Activated CD8-positive, alpha-beta T cell treated with anti-CD3 and anti-CD28 coated beads for 36 hours (primary cell): ENCODE measurements around the gene CD300E. TPM values are rescaled to one million over a fixed set of nuclear protein-coding genes. Genes with fewer than 3 reads are reported as not detected.
A peak's percentile ranks its signal among the peaks of the same experiment; 100 is the strongest.

Experiments
- ATAC-seq: fragments of 200-7000 bp; cut with Tn5 transposase; one replicate; pipeline ENCODE4 v1.10.0; 2021; ENCODE audit warnings: mild to moderate bottlenecking, moderate library complexity
- CTCF ChIA-PET: fragments of 350-600 bp; sonication (Branson Sonifier 250); formaldehyde crosslinking; loops from one replicate; lab custom pipeline; 2021; ENCODE audit warnings: antibody characterized with exemption; lab: Charles Lee
- POLR2A ChIA-PET: fragments of 350-600 bp; sonication (Branson Sonifier 250); formaldehyde crosslinking; loops from one replicate; lab custom pipeline; 2021; ENCODE audit warnings: antibody characterized with exemption; lab: Charles Lee
- DNase-seq: peaks from one replicate; pipeline ENCODE4 v3.0.0-alpha.2; 2020
- H3K27ac Mint-ChIP-seq: one replicate; pipeline ENCODE4 v1.8.0; 2021; ENCODE audit warnings: mild to moderate bottlenecking, mixed read lengths
- H3K27me3 Mint-ChIP-seq: one replicate; pipeline ENCODE4 v1.8.0; 2021; ENCODE audit warnings: mixed read lengths
- H3K36me3 Mint-ChIP-seq: one replicate; pipeline ENCODE4 v1.8.0; 2021; ENCODE audit warnings: low read depth, mixed read lengths
- H3K4me1 Mint-ChIP-seq: one replicate; pipeline ENCODE4 v1.8.0; 2021; ENCODE audit warnings: low read depth, mixed read lengths
- H3K4me3 Mint-ChIP-seq: one replicate; pipeline ENCODE4 v1.8.0; 2021; ENCODE audit warnings: mild to moderate bottlenecking, moderate library complexity, mixed read lengths
- H3K9me3 Mint-ChIP-seq: one replicate; pipeline ENCODE4 v1.8.0; 2021; ENCODE audit warnings: mixed read lengths
- CTCF ChIP-seq: fragments of 200-600 bp; IDR thresholded peaks from one replicate; pipeline ENCODE4 v1.8.0; 2022; ENCODE audit warnings: antibody characterized with exemption, mild to moderate bottlenecking
- intact Hi-C: fragments of 100-400 bp; cut with micrococcal nuclease; formaldehyde crosslinking; loops from one replicate; pipeline ENCODE4 v1.10.0; 2022
- total RNA-seq, 2 experiments: library from RNA; stranded (reverse); gene quantifications; one replicate each; pipeline ENCODE4 v1.2.3, GENCODE V29; 2021

The CD300E gene
- total RNA-seq, 2 experiments from 2014 or later: not detected

- ChIA-PET POLR2A (interaction anchor here (0.8 to 1.4 kb wide), 3 partner anchors 12 to 16 kb away, joined by 3 to 4 read pairs (median 4); no protein-coding TSS in a partner anchor), CTCF (interaction anchor here (1.0 to 1.7 kb wide), 5 partner anchors 8 to 95 kb away, joined by 3 read pairs; no protein-coding TSS in a partner anchor)
- Mint-ChIP-seq H3K27ac (no peak within 1 kb of the TSS), H3K4me1 (peaks cover 9% of the 10 kb centered on the region), H3K27me3 (peaks cover 8% of the 10 kb centered on the region), H3K36me3 (no peaks in the 10 kb centered on the region), H3K4me3 (no peak within 1 kb of the TSS), H3K9me3 (no peaks in the 10 kb centered on the region)
- DNase-seq: no peak
- intact Hi-C loops: no loop called here
- TF ChIP-seq CTCF: no peak
- ATAC-seq: peak; percentile 45
Measured at GRCh38 chr17:74592087-74592990, 31.2 kb downstream of the CD300E start, which contains the start of gene CD300LD. CD300LD (minus strand) TSS chr17:74592283; CDS start chr17:74592202, 81 bp downstream.

- TF ChIP-seq CTCF: no peak
- POLR2A ChIA-PET: interaction anchor here (0.8 to 1.4 kb wide), 2 partner anchors 11 to 15 kb away, joined by 4 read pairs; no protein-coding TSS in a partner anchor
- CTCF ChIA-PET: interaction anchor here (1.2 to 1.7 kb wide), 3 partner anchors 9 to 94 kb away, joined by 3 read pairs; no protein-coding TSS in a partner anchor
- intact Hi-C loops: no loop called here
- Mint-ChIP-seq H3K9me3 (no peaks in the 10 kb centered on the region), H3K4me3 (no peak overlapping the region), H3K27ac (no peak overlapping the region), H3K27me3 (peaks cover 8% of the 10 kb centered on the region), H3K4me1 (peaks cover 9% of the 10 kb centered on the region), H3K36me3 (no peaks in the 10 kb centered on the region)
- no peak for DNase-seq
- no peak for ATAC-seq
Measured at GRCh38 chr17:74591503-74591902, 32.0 kb downstream of the CD300E start.

- peaks cover 1% of the 10 kb centered on the region for H3K27me3 Mint-ChIP-seq
- H3K27ac Mint-ChIP-seq: no peak overlapping the region
- POLR2A ChIA-PET: no interaction called here
- intact Hi-C loops: no loop called here
- no peak for TF ChIP-seq CTCF
- no peaks in the 10 kb centered on the region for H3K4me1 Mint-ChIP-seq
- ATAC-seq (no peak), DNase-seq (no peak)
- H3K36me3 Mint-ChIP-seq: no peaks in the 10 kb centered on the region
- no peaks in the 10 kb centered on the region for H3K9me3 Mint-ChIP-seq
- H3K4me3 Mint-ChIP-seq: no peak overlapping the region
- CTCF ChIA-PET: no interaction called here
Measured at GRCh38 chr17:74585711-74586110, 37.8 kb downstream of the CD300E start.

GRCh38 chr17:74584292-74585060 is 39.1 kb downstream of the CD300E start:
- no peaks in the 10 kb centered on the region for H3K36me3 Mint-ChIP-seq
- no peak overlapping the region for H3K4me3 Mint-ChIP-seq
- no peak overlapping the region for H3K27ac Mint-ChIP-seq
- POLR2A ChIA-PET: no interaction called here
- CTCF ChIA-PET: no interaction called here
- no peaks in the 10 kb centered on the region for H3K9me3 Mint-ChIP-seq
- ATAC-seq: no peak
- no peaks in the 10 kb centered on the region for H3K27me3 Mint-ChIP-seq
- no peak for TF ChIP-seq CTCF
- no peak for DNase-seq
- intact Hi-C loops: no loop called here
- H3K4me1 Mint-ChIP-seq: peaks cover 6% of the 10 kb centered on the region
